Measurements from ENCODE around the gene BTBD7.

The BTBD7 gene

DNA sequence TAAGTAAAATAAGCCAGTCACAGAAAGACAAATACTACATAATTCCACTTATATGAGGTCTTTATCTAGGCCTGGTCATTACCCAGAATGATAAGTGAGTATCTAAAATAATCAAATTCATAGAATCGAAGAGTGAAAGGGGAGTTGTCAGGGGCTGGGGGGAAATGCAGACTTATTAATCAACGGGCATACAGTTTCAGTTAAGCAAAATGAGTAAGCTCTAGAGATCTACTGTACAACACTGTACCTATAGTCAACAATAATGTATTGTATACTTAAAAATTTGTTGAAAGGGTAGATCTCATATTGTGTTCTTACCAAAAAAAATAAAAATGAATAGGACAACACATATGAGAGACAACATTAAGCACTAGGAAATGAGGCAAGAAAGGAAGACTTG lies 13.3 kb downstream of the BTBD7 start:
- H3K27me3 ChIP-seq (replicated peaks; ENCODE audit: insufficient read depth, low read length) = no peaks in the 10 kb centered on the region
- peaks cover 93% of the 10 kb centered on the region for H3K79me2 ChIP-seq (ENCODE audit: low read length)
- no peaks in the 10 kb centered on the region for H4K20me1 ChIP-seq (ENCODE audit: insufficient read depth, low read length)
- peaks cover 10% of the 10 kb centered on the region; the same call in 1 of the 2 replicates for H3K4me1 ChIP-seq (ENCODE audit: low read length)
- H3K9me2 ChIP-seq (replicated peaks; ENCODE audit: insufficient read depth, low read length) = no peaks in the 10 kb centered on the region
- no peak for TF ChIP-seq EZH2 (optimal IDR thresholded peaks at IDR 0.05; ENCODE audit: low read depth, low read length)
- TF ChIP-seq EZH2phosphoT487 (IDR thresholded peaks at IDR 0.05; ENCODE audit: low read length) = no peak
- TF ChIP-seq, protein P1, sequence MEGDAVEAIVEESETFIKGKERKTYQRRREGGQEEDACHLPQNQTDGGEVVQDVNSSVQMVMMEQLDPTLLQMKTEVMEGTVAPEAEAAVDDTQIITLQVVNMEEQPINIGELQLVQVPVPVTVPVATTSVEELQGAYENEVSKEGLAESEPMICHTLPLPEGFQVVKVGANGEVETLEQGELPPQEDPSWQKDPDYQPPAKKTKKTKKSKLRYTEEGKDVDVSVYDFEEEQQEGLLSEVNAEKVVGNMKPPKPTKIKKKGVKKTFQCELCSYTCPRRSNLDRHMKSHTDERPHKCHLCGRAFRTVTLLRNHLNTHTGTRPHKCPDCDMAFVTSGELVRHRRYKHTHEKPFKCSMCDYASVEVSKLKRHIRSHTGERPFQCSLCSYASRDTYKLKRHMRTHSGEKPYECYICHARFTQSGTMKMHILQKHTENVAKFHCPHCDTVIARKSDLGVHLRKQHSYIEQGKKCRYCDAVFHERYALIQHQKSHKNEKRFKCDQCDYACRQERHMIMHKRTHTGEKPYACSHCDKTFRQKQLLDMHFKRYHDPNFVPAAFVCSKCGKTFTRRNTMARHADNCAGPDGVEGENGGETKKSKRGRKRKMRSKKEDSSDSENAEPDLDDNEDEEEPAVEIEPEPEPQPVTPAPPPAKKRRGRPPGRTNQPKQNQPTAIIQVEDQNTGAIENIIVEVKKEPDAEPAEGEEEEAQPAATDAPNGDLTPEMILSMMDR (IDR thresholded peaks at IDR 0.05; ENCODE audit: low read length) = no peak
- no peak for DNase-seq
- H3K36me3 ChIP-seq (replicated peaks; ENCODE audit: insufficient read depth, low read length) = no peaks in the 10 kb centered on the region
- H3K9me3 ChIP-seq (replicated peaks; ENCODE audit: insufficient read depth, low read length) = no peaks in the 10 kb centered on the region
- no peak overlapping the region for H3K4me2 ChIP-seq (ENCODE audit: low read depth, low read length)
- peaks cover 5% of the 10 kb centered on the region; the same call in 1 of the 2 replicates for H3F3A ChIP-seq (ENCODE audit: insufficient read depth, low read length)
- H3K27ac ChIP-seq (ENCODE audit: low read length) = peak overlapping the region; percentile 29; the same call in 1 of the 2 replicates
- no peak overlapping the region for H2AFZ ChIP-seq (ENCODE audit: low read length)
- H3K4me3 ChIP-seq (ENCODE audit: low read length) = no peak overlapping the region
- H3K9ac ChIP-seq (ENCODE audit: low read length) = no peak overlapping the region

DNA sequence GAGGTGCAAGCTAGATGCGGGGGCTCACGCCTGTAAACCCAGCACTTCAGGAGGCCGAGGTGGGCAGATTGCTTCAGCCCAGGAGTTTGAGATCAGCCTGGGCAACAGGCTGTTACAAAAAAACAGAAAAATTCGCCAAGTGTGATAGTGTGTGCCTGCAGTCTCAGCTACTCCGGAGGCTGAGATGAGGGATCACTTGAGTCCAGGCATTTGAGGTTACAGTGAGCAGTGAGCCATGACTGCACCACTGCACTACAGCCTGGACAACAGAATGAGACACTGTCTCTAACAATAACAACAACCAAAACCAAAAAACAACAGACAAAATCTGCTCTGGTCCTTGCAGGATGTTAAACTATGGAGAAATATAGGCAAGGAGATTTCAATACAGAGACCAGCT lies 13.9 kb downstream of the BTBD7 start:
- Histone ChIP-seq H3K4me1 (ENCODE audit: low read length) (peaks cover 10% of the 10 kb centered on the region; the same call in 1 of the 2 replicates), H3K27me3 (replicated peaks; ENCODE audit: insufficient read depth, low read length) (no peaks in the 10 kb centered on the region), H3K9me3 (replicated peaks; ENCODE audit: insufficient read depth, low read length) (no peaks in the 10 kb centered on the region), H3K4me3 (ENCODE audit: low read length) (no peak overlapping the region), H3F3A (ENCODE audit: insufficient read depth, low read length) (peaks cover 5% of the 10 kb centered on the region; the same call in 1 of the 2 replicates), H2AFZ (ENCODE audit: low read length) (no peak overlapping the region), H3K36me3 (replicated peaks; ENCODE audit: insufficient read depth, low read length) (no peaks in the 10 kb centered on the region), H4K20me1 (ENCODE audit: insufficient read depth, low read length) (no peaks in the 10 kb centered on the region), H3K9ac (ENCODE audit: low read length) (no peak overlapping the region), H3K9me2 (replicated peaks; ENCODE audit: insufficient read depth, low read length) (no peaks in the 10 kb centered on the region), H3K79me2 (ENCODE audit: low read length) (peaks cover 93% of the 10 kb centered on the region), H3K4me2 (ENCODE audit: low read depth, low read length) (no peak overlapping the region), H3K27ac (ENCODE audit: low read length) (no peak overlapping the region)
- no peak for TF ChIP-seq EZH2 (optimal IDR thresholded peaks at IDR 0.05; ENCODE audit: low read depth, low read length)
- no peak for TF ChIP-seq EZH2phosphoT487 (IDR thresholded peaks at IDR 0.05; ENCODE audit: low read length)
- TF ChIP-seq, protein P1 (IDR thresholded peaks at IDR 0.05; ENCODE audit: low read length) = no peak
- no peak for DNase-seq

DNA sequence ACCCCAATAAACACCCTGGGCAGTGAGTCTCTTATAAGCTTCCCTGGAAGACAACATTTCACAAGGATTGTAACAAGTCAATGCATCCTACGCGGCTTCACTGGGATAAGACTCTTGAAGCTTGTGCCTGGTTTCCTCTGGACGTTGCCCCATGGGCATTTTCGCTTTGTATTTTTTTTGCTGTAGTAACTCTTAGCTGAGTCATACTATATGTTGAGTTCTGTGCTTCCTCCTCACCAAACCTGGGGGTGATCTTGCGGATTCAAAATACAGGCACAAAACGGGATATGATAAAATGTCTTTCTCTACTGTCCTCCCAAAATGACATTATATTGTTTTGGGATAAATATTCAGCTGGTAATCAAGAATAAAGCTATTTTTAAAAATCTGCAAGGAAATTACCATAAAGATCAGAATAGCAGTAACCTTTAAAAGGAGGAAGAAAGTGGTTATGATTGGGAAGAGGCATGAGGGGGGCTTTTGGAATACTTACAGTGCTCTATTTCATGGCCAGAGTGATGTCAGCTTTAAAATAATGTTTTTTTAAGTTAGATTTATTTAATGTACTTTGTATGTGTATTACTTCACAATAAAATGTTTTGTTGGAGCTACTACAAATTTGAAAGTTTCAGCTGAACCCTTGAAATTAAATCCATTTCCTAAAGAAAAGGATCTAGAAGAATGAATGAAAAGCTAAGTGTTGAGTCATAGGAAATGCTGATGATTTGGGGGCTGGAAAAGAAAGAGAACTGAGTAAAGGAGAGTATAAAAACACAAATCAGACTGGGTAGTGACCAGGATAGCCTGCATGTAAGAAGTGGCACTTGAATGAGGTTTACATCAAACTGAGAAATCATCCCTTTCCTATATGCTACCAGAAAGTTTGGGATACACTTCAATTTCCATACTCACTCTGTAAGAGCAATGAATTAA lies 14.7 kb downstream of the BTBD7 start:
- Histone ChIP-seq H4K20me1 (ENCODE audit: insufficient read depth, low read length) (no peaks in the 10 kb centered on the region), H3K9me2 (replicated peaks; ENCODE audit: insufficient read depth, low read length) (no peaks in the 10 kb centered on the region), H3K4me3 (ENCODE audit: low read length) (no peak overlapping the region), H3K4me1 (ENCODE audit: low read length) (peaks cover 10% of the 10 kb centered on the region; the same call in 1 of the 2 replicates), H3K79me2 (ENCODE audit: low read length) (peaks cover 92% of the 10 kb centered on the region), H2AFZ (ENCODE audit: low read length) (no peak overlapping the region), H3F3A (ENCODE audit: insufficient read depth, low read length) (peaks cover under 1% of the 10 kb centered on the region; the same call in 1 of the 2 replicates), H3K27me3 (replicated peaks; ENCODE audit: insufficient read depth, low read length) (no peaks in the 10 kb centered on the region), H3K9ac (ENCODE audit: low read length) (no peak overlapping the region), H3K36me3 (replicated peaks; ENCODE audit: insufficient read depth, low read length) (no peaks in the 10 kb centered on the region), H3K9me3 (replicated peaks; ENCODE audit: insufficient read depth, low read length) (no peaks in the 10 kb centered on the region), H3K4me2 (ENCODE audit: low read depth, low read length) (no peak overlapping the region), H3K27ac (ENCODE audit: low read length) (no peak overlapping the region)
- no peak for DNase-seq
- TF ChIP-seq, protein P1 (IDR thresholded peaks at IDR 0.05; ENCODE audit: low read length) = no peak
- TF ChIP-seq EZH2 (optimal IDR thresholded peaks at IDR 0.05; ENCODE audit: low read depth, low read length) (no peak), EZH2phosphoT487 (IDR thresholded peaks at IDR 0.05; ENCODE audit: low read length) (no peak)

All from MM.1S (cell line).